ENCODE measurements around the gene PPARA.

PPARA gene

DNA sequence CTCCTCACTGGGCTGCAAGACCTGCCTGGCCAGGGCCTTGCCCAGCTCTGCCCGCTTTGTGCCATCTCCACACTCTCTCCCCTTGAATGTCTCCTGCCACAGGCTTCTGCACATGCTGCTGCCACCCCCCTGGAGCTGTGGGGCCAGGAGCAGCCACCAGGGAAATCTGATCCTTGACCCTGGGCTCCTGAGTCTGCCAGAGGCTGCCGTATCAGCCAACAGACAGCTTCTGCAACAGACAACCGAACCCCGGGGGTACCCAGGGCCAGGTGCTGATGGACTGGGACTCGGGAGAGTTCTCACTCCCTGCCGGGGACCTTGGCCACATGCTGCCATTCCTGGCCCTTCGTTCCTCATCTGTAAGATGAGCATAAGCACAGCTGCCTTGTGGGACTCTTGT is 3.3 kb upstream of the PPARA start:
- H3K4me3 ChIP-seq (ENCODE audit: low read depth, low read length) = no peak overlapping the region
- TF ChIP-seq, protein P1, sequence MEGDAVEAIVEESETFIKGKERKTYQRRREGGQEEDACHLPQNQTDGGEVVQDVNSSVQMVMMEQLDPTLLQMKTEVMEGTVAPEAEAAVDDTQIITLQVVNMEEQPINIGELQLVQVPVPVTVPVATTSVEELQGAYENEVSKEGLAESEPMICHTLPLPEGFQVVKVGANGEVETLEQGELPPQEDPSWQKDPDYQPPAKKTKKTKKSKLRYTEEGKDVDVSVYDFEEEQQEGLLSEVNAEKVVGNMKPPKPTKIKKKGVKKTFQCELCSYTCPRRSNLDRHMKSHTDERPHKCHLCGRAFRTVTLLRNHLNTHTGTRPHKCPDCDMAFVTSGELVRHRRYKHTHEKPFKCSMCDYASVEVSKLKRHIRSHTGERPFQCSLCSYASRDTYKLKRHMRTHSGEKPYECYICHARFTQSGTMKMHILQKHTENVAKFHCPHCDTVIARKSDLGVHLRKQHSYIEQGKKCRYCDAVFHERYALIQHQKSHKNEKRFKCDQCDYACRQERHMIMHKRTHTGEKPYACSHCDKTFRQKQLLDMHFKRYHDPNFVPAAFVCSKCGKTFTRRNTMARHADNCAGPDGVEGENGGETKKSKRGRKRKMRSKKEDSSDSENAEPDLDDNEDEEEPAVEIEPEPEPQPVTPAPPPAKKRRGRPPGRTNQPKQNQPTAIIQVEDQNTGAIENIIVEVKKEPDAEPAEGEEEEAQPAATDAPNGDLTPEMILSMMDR (IDR thresholded peaks at IDR 0.05; ENCODE audit: borderline replicate concordance, insufficient read depth, low read depth, low read length) = no peak

DNA sequence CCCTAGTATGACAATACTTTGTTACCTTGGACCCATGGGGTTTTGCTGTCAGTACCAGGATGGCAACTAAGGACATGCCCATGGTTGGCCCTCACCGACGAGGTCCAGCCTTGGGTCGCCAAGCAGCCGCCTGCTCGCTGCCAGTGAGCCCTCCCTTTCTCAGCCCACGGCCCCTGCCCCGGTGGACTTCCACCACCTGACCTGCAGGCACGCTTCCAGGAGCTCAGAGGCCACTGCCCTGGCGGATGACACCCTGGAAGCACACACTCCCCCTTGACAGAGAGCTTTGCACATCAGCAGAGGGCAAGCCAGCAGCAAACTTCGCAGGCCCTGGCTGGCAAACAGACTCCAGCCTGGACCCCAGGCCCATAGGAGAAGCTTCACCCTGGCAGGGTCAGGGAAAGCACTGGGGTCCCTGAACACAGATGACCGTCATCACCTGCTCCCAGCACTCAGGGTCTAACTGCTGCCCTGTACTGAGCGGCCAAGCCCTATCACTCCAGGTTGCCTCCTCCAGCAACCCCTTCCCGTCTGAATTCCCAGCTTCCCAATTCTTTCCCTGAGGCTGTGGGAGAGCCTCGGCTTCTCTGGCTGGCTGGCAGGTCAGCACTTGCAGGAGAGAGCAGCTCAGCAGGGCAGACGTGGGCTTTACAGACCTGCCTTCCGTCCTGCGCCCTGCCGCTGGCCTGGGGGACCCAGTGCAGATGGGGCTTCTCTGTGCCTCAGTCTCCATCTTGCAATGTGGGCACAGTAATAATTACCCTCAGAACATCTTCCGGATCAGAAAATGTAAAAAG is 2.7 kb upstream of the PPARA start:
- TF ChIP-seq, protein P1 (IDR thresholded peaks at IDR 0.05; ENCODE audit: borderline replicate concordance, insufficient read depth, low read depth, low read length) = no peak

DNA sequence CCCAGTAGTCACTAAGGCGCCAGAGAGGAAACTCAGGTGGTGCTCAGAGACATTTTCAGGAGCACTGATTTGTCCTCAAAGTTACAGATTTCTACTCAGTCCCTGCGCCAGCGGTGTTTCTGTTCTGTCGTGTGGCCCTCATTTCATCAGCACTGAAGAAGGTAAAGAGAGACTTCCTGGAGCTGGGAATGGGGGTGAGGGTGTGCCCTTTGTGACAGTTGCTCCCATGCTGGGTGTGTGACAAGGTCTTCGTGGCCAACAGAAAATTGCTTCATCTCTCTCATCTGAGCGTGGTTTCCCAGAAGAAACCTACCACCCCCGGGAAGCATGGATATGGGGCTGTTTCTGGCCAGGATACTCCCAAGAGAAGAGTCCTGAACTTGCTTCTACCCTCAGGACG is 2.0 kb upstream of the PPARA start:
- H3K4me3 ChIP-seq (ENCODE audit: low read depth, low read length) = no peak overlapping the region
- TF ChIP-seq, protein P1 (IDR thresholded peaks at IDR 0.05; ENCODE audit: borderline replicate concordance, insufficient read depth, low read depth, low read length) = no peak

More for the DNA sequence above, 2.7 kb upstream of the PPARA start:
- no peak overlapping the region for H3K4me3 ChIP-seq (ENCODE audit: low read depth, low read length)

DNA sequence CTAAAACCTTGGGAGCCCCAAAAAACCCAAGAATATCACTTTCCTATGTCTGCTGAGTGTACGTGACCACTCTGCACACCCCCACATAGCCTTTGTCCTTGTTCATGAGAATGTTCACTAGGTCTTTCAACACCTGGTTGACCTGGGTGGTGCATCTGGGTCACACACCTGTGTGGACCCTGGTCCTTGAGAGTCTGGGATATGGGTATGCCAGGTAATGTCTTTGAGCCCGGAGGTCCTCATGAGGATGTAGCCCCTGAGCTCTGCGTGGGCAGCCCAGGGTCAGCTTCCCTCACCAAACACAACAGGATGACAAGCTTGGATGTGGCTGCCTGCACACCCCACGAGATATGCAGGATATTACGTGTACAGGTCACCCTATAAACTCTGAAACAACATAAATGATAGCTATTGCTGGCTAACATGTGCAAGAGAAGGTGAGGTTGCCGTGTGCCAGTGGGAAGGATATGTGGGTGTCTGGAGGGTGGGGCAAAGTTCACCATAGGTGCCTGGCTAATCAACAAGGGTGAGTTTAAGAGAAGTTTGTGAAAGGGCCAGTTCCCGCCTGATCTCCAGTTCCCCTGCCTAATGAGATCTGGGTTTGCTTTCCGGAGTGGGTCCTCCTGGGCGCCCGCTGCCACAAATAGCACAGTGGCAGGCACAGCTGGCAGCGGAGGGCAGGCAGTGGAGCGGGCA is 1.4 kb upstream of the PPARA start:
- TF ChIP-seq, protein P1 (IDR thresholded peaks at IDR 0.05; ENCODE audit: borderline replicate concordance, insufficient read depth, low read depth, low read length) = no peak
- H3K4me3 ChIP-seq (ENCODE audit: low read depth, low read length) = peak overlapping the region; percentile 92

DNA sequence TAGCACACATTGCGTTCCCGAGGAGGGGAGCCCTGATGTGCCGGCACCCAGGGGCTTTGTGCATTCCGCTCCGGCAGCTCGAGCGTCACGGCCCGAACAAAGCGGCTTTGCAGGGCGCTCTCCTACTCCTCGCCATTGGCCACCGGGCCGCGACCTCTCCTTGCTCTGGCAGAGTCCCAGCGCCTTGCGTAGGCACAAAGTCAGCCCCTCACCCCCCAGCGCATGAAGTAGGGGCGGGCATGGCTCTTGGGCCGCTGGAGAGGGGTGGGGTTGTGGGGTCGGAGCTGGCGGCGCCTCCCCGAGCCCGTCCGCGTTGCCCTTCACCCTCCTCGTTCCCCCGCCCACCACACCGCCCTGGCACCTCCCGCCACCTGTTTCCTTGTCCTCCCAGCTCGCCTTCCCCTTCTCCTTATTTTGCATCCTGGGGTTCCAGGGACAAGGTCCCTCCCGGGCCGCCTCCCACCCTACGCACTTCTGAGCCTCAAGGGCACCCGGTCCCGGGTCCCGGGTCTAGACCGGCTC is 753 bp upstream of the PPARA start:
- TF ChIP-seq, protein P1 (IDR thresholded peaks at IDR 0.05; ENCODE audit: borderline replicate concordance, insufficient read depth, low read depth, low read length) = no peak
- peak overlapping the region; percentile 92 for H3K4me3 ChIP-seq (ENCODE audit: low read depth, low read length)

DNA sequence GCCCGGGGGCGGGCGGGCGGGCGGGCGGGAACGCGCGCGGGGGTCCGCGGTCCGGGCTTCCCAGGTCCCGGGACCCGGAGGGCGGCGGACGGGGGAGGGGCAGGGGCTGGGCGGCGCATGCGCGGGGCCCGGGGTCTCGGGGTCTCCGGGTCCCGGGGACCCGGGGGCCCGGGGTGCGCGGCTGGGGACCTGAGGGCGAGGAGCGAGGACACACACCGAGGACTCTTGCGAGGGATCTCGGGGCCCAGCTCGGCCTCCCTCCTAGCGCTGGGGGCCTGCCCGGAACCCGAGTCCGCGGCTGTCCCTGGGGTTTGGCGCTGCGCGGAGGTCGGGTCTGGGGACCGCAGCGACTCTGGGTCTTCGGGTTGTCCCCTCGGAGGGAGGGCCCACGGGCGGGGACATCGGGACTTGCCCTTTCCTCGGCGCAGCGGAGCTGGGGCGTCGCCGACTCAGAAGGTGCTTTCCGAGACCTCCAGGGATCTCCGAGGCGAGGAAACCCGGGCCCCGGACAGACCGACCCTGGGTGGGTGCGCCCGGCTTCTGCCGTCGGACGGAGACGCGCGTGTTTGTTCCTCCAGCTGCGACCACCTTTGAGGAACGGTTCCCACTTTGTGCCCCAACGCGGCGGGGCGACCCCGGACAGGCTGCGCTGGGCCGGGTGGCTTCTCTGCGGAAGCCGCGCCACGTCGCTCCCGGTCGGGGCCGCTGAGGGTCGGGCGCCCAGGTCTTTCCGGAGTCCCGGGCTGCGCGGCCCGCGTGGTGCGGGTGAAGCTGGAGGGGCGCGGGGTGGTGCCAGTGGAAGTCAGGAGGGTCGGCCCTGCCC is 540 bp downstream of the PPARA start:
- TF ChIP-seq, protein P1 (IDR thresholded peaks at IDR 0.05; ENCODE audit: borderline replicate concordance, insufficient read depth, low read depth, low read length) = no peak
- H3K4me3 ChIP-seq (ENCODE audit: low read depth, low read length) = peak overlapping the region; percentile 92
